Activated naive CD8-positive, alpha-beta T cell treated with anti-CD3 and anti-CD28 coated beads, Interleukin-2, amount 10 ng/mL, durations not matched to agents 7 days and 5 days (primary cell): ENCODE data around the gene LIMCH1. TPM values are rescaled to one million over a fixed set of nuclear protein-coding genes. Genes with fewer than 3 reads are reported as not detected.
"Not testable (repeated sequence)": the region's sequence is repeated elsewhere in the genome, so short reads cannot be mapped to it uniquely, and the experiment has no call there.

ENCODE experiments used
- ATAC-seq: fragments of 150-1000 bp; cut with Tn5 transposase; one replicate; pipeline ENCODE4 v1.10.0; 2021; ENCODE audit warnings: low read depth, moderate library complexity
- POLR2A ChIA-PET: fragments of 350-600 bp; sonication (Branson Sonifier 250); formaldehyde crosslinking; loops from one replicate; lab custom pipeline; 2021; ENCODE audit warnings: antibody characterized with exemption; lab: Charles Lee
- DNase-seq: peaks from one replicate; pipeline ENCODE4 v3.0.0; 2021
- H3K27ac Mint-ChIP-seq: one replicate; pipeline ENCODE4 v1.8.0; 2022; ENCODE audit warnings: mild to moderate bottlenecking, mixed read lengths
- H3K27me3 Mint-ChIP-seq: one replicate; pipeline ENCODE4 v1.8.0; 2022; ENCODE audit warnings: mild to moderate bottlenecking, moderate library complexity, mixed read lengths
- H3K36me3 Mint-ChIP-seq: one replicate; pipeline ENCODE4 v1.8.0; 2021; ENCODE audit warnings: mild to moderate bottlenecking, mixed read lengths
- H3K4me1 Mint-ChIP-seq: one replicate; pipeline ENCODE4 v1.8.0; 2021; ENCODE audit warnings: mixed read lengths
- H3K4me3 Mint-ChIP-seq: one replicate; pipeline ENCODE4 v1.8.0; 2022; ENCODE audit warnings: mild to moderate bottlenecking, moderate library complexity, mixed read lengths
- H3K9me3 Mint-ChIP-seq: one replicate; pipeline ENCODE4 v1.8.0; 2021; ENCODE audit warnings: mixed read lengths
- total RNA-seq, 2 experiments: library from RNA; stranded (reverse); gene quantifications; one replicate each; pipeline ENCODE4 v1.2.3, GENCODE V29; 2021

LIMCH1 gene
- total RNA-seq, 2 experiments from 2014 or later = not detected

- Mint-ChIP-seq H3K27ac (no peak overlapping the region), H3K4me1 (no peaks in the 10 kb centered on the region), H3K36me3 (no peaks in the 10 kb centered on the region), H3K27me3 (peaks cover 2% of the 10 kb centered on the region), H3K4me3 (no peak overlapping the region), H3K9me3 (peaks cover 5% of the 10 kb centered on the region)
- no peak for ATAC-seq
- POLR2A ChIA-PET = no interaction called here
- DNase-seq = no peak
Observed at GRCh38 chr4:41713768-41714167, 175.8 kb downstream of the LIMCH1 start.

- no peak overlapping the region for H3K4me3 Mint-ChIP-seq
- DNase-seq = no peak
- peaks cover 2% of the 10 kb centered on the region for H3K27me3 Mint-ChIP-seq
- POLR2A ChIA-PET = no interaction called here
- ATAC-seq = no peak
- no peaks in the 10 kb centered on the region for H3K36me3 Mint-ChIP-seq
- no peaks in the 10 kb centered on the region for H3K4me1 Mint-ChIP-seq
- peaks cover 5% of the 10 kb centered on the region for H3K9me3 Mint-ChIP-seq
- no peak overlapping the region for H3K27ac Mint-ChIP-seq
Observed at GRCh38 chr4:41714364-41715000, 176.5 kb downstream of the LIMCH1 start.

DNA sequence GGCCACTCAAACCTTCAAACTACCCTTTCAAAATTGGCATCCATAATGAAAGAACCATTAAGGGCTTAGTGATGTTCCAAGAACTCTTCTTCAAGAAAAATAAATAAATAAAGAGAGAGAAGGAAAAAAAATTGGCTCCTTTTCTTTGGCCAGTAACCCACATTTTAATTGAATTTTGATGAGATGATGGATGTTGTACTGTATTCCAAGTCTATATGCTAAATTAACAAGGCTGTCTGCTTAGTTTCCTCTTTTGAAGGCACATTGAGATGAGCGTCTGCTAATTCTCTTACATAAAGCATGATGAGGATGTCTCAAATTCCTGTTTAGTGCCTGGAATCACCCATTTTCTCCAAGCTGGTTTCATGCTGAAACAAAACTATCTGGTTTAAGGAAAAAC lies 177.2 kb downstream of the LIMCH1 start:
- no peaks in the 10 kb centered on the region for H3K4me1 Mint-ChIP-seq
- H3K9me3 Mint-ChIP-seq = peaks cover 5% of the 10 kb centered on the region
- DNase-seq (no peak), ATAC-seq (no peak)
- H3K27ac Mint-ChIP-seq = no peak overlapping the region
- no peaks in the 10 kb centered on the region for H3K36me3 Mint-ChIP-seq
- POLR2A ChIA-PET = no interaction called here
- H3K4me3 Mint-ChIP-seq = no peak overlapping the region
- H3K27me3 Mint-ChIP-seq = peaks cover 2% of the 10 kb centered on the region

DNA sequence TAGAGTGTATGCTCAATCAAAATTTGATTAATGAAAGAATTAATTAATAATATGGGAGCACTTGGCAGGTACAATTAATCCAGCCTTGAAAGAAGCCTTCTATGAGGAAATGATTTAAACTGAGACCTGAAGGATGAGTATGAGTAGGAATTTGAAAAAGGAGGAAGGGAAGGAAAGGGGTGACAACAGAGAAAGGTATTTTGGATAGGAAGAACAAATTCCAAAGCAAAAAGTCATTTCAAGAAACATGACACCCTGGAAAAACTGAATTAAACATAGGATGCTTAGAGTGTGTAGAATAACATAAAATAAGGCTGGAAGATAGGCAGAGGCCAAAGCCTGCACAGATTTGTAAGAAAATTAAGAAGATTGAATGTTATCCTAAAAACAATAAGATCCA lies 180.9 kb downstream of the LIMCH1 start:
- no peak overlapping the region for H3K4me3 Mint-ChIP-seq
- H3K9me3 Mint-ChIP-seq = no peaks in the 10 kb centered on the region
- H3K4me1 Mint-ChIP-seq = no peaks in the 10 kb centered on the region
- no peak overlapping the region for H3K27ac Mint-ChIP-seq
- POLR2A ChIA-PET = no interaction called here
- no peaks in the 10 kb centered on the region for H3K36me3 Mint-ChIP-seq
- no peak for DNase-seq
- H3K27me3 Mint-ChIP-seq = no peaks in the 10 kb centered on the region
- no peak for ATAC-seq

DNA sequence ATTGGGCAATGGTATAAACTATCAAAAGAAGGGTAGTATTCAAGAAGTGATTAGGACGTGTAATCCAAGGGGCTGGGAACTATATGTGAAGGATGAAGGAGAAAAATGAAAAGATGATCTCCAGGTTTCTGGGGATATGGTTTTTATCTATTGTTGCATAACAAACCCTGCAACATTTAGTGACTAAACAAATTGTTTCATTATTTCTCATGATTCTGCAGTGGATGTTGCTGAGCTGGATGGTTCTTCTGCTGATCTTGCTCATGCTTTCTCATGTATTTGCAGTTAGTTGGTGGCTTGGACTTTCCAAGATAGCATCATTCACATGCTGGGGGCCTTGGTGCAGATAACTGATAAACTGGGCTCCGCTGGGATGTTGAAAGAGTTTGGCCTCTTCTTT lies 181.5 kb downstream of the LIMCH1 start:
- POLR2A ChIA-PET = no interaction called here
- Mint-ChIP-seq H3K27ac (no peak overlapping the region), H3K27me3 (no peaks in the 10 kb centered on the region), H3K4me3 (no peak overlapping the region), H3K4me1 (no peaks in the 10 kb centered on the region), H3K36me3 (no peaks in the 10 kb centered on the region), H3K9me3 (peaks cover 2% of the 10 kb centered on the region)
- DNase-seq = no peak
- no peak for ATAC-seq

DNA sequence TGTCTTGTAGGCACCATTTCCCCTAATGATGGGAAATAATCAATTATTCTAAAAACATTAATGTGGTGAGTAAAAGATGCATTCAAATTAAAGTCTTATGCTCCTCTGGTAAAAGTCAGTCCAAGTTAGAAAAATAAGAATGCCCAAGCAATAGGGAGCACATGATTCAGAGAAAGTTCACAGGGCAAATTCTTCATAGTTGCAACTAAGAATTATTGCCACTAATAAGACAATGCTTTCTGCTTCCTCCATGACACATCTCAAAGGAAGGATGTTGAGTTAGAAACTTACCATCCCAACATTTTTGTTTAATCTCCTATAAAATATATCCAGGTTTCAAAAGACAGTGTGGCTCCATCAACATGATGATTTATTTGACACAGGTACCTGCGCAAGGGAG lies 184.2 kb downstream of the LIMCH1 start:
- Mint-ChIP-seq H3K36me3 (no peaks in the 10 kb centered on the region), H3K27me3 (no peaks in the 10 kb centered on the region), H3K9me3 (peaks cover 7% of the 10 kb centered on the region), H3K27ac (no peak overlapping the region), H3K4me3 (no peak overlapping the region), H3K4me1 (no peaks in the 10 kb centered on the region)
- POLR2A ChIA-PET = no interaction called here
- DNase-seq (no peak), ATAC-seq (no peak)

DNA sequence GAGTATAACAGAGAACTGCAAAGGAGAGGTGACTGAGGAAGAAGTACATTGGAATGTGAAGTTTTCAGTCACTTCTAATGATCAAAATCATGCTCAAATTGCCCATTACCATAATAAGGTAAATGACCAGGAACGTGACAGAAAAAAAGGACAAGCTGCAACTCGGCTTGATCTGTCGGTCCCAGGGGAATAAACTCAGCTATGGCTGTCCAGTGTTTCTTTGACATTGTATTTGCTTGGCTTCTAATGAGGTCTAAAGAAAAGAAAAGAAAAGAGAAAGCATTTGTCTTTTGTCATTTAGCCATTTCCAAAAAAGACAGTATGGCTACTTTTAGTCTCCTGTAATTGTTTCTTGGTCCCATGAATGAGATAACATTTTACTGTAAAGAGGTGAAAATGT lies 185.3 kb downstream of the LIMCH1 start:
- POLR2A ChIA-PET = no interaction called here
- Mint-ChIP-seq H3K36me3 (no peaks in the 10 kb centered on the region), H3K9me3 (peaks cover 7% of the 10 kb centered on the region), H3K27me3 (no peaks in the 10 kb centered on the region), H3K4me1 (no peaks in the 10 kb centered on the region), H3K27ac (no peak overlapping the region), H3K4me3 (no peak overlapping the region)
- DNase-seq (no peak), ATAC-seq (no peak)

GRCh38 chr4:41725254-41725653 lies 187.3 kb downstream of the LIMCH1 start:
- Mint-ChIP-seq H3K27me3 (peaks cover 6% of the 10 kb centered on the region), H3K9me3 (peaks cover 7% of the 10 kb centered on the region), H3K27ac (no peak overlapping the region), H3K4me3 (no peak overlapping the region), H3K36me3 (no peaks in the 10 kb centered on the region), H3K4me1 (no peaks in the 10 kb centered on the region)
- POLR2A ChIA-PET = no interaction called here
- no peak for ATAC-seq
- DNase-seq = no peak

DNA sequence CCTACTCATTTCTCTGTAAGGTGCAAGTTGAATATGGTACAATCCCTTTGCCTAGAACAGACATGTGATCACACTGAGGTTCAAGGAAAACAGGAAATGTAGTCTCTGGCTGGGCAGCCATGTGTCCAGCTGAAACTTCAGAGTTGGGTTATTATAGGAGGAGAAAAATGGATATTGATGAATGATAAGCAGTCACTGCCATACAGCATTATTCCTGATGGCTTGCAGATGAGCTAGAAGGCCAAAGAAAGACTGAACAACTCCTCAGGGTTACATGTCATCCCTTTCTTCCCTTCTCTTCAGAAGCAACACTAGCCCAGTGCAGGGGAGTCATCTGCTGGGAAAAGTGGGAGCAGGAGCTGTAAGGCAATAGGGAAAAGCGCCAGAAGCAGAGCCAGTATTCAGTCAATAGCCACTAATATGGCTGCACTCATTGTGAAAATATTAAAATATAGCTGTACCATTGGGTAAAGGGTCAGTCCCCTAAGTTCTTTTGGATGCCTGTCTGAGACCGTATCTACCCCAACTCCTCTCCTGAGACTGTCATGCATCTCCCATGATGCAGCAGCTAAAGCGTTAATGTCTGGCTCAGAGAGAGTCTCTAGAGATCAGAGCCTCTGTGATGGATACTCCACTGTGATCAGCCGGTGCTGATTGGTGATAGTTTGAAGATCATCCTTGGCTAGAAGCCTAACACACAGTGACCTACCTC lies 190.1 kb downstream of the LIMCH1 start:
- ATAC-seq = no peak
- DNase-seq = no peak
- Mint-ChIP-seq H3K27ac (no peak overlapping the region), H3K27me3 (peaks cover 11% of the 10 kb centered on the region), H3K4me3 (no peak overlapping the region), H3K36me3 (no peaks in the 10 kb centered on the region), H3K9me3 (peaks cover 7% of the 10 kb centered on the region), H3K4me1 (no peaks in the 10 kb centered on the region)
- POLR2A ChIA-PET = no interaction called here

GRCh38 chr4:41728573-41728913 lies 190.6 kb downstream of the LIMCH1 start:
- POLR2A ChIA-PET = no interaction called here
- H3K27ac Mint-ChIP-seq = no peak overlapping the region
- H3K4me1 Mint-ChIP-seq = no peaks in the 10 kb centered on the region
- ATAC-seq = no peak
- DNase-seq = no peak
- peaks cover 11% of the 10 kb centered on the region for H3K27me3 Mint-ChIP-seq
- no peak overlapping the region for H3K4me3 Mint-ChIP-seq
- H3K9me3 Mint-ChIP-seq = peaks cover 7% of the 10 kb centered on the region
- H3K36me3 Mint-ChIP-seq = no peaks in the 10 kb centered on the region

DNA sequence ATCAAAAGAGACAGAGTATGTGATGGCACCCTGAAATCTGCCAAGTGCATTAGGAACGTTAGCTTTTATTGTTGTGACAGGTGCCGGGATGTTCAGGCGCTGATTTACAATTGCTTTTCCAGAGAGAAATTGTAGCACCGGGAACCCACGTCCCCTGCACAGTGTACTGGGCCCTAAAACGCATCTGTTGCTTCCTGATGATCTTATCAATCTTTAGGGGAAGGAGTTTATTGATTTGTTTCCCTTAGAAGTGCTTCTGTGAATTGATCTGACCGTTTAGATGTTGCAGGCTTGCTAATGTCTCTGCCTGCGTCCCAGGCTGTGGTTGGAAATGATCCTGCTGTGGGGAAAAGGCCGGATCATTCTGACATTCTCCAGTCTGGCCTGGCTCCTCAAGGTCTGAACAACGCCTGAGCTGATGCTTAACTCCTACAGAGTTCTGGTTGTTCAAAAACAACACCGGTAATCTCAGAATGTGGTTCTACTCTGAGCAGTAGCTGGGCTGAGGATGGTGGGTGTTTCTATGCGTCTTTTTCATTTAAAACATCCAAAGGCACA lies 193.7 kb downstream of the LIMCH1 start:
- DNase-seq (no peak), ATAC-seq (no peak)
- POLR2A ChIA-PET = no interaction called here
- Mint-ChIP-seq H3K36me3 (no peaks in the 10 kb centered on the region), H3K27ac (no peak overlapping the region), H3K27me3 (peaks cover 15% of the 10 kb centered on the region), H3K9me3 (no peaks in the 10 kb centered on the region), H3K4me3 (no peak overlapping the region), H3K4me1 (no peaks in the 10 kb centered on the region)

DNA sequence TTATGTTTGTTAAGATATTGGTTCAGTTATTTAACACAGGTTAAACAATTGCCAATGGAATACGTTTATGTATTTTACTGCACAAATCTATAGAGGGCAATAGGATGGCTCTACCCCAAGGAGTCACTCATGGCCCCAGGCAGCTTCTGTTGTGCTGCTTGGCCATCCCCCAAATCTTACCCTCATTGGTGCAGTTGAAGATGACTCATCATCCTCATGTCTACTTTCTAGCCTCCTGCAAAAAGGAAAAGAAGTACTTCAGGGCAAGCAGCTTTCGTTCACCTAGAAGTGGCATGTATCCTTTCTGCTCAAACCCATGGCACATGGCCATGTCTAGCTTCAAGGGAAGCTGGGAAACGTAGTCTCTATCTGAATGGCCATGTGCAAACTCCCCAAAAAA lies 196.4 kb downstream of the LIMCH1 start:
- H3K27me3 Mint-ChIP-seq = peaks cover 11% of the 10 kb centered on the region
- ATAC-seq = no peak
- no peaks in the 10 kb centered on the region for H3K4me1 Mint-ChIP-seq
- no peaks in the 10 kb centered on the region for H3K36me3 Mint-ChIP-seq
- H3K27ac Mint-ChIP-seq = no peak overlapping the region
- H3K4me3 Mint-ChIP-seq = no peak overlapping the region
- no peaks in the 10 kb centered on the region for H3K9me3 Mint-ChIP-seq
- no peak for DNase-seq
- POLR2A ChIA-PET = no interaction called here

GRCh38 chr4:41737491-41737890 lies 199.5 kb downstream of the LIMCH1 start:
- H3K4me1 Mint-ChIP-seq, H3K9me3 Mint-ChIP-seq, H3K27ac Mint-ChIP-seq, POLR2A ChIA-PET, H3K36me3 Mint-ChIP-seq, H3K4me3 Mint-ChIP-seq, DNase-seq, ATAC-seq: not testable (repeated sequence)
- peaks cover 13% of the 10 kb centered on the region for H3K27me3 Mint-ChIP-seq

DNA sequence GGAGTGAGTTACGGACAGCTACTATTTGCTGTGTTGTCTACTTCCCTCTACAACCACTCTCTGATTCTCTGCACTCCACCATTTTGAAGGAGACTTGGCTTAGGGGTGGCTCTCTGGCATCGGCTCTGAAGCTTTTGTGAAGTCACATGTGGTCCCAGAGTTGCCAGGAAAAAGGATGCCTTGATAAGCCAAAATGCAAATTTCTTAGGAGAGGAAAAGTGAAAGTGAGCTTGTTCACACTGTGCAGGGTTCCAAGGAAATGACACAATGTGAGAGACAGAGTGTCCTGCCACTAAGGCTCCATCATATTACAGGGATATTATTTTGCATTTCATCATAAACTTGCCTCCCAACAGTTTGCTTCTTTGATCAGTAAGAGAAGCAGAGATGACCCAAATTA lies 203.4 kb downstream of the LIMCH1 start:
- H3K4me3 Mint-ChIP-seq = no peak overlapping the region
- H3K27ac Mint-ChIP-seq = no peak overlapping the region
- peaks cover 4% of the 10 kb centered on the region for H3K36me3 Mint-ChIP-seq
- H3K9me3 Mint-ChIP-seq = peaks cover 6% of the 10 kb centered on the region
- no peak for ATAC-seq
- DNase-seq = no peak
- POLR2A ChIA-PET = no interaction called here
- H3K27me3 Mint-ChIP-seq = peaks cover 27% of the 10 kb centered on the region
- H3K4me1 Mint-ChIP-seq = no peaks in the 10 kb centered on the region
